Keratinocyte (primary cell): Measurements from ENCODE around the gene WDR82. TPM values are rescaled to one million over a fixed set of nuclear protein-coding genes. Genes with fewer than 3 reads are reported as not detected.
A peak's percentile ranks its signal among the peaks of the same experiment; 100 is the strongest.

ENCODE experiments used
- DNase-seq: peaks from one replicate; pipeline ENCODE4 v3.0.0-alpha.2; 2011; ENCODE audit warnings: low read depth, missing footprints, low spot score
- FAIRE-seq: peaks from 2 replicates; lab custom pipeline; 2011; peaks lifted over from hg19 to GRCh38; lab: Jason Lieb, UNC
- H2AFZ ChIP-seq: 2 replicates; pipeline ENCODE4 v1.6.0; 2012; ENCODE audit warnings: low read length, control low read depth, inconsistent platforms; ENCODE audit not compliant: control insufficient read depth
- H3K27ac ChIP-seq: 2 replicates; pipeline ENCODE4 v1.5.1; 2011; ENCODE audit warnings: low read length; ENCODE audit not compliant: control insufficient read depth, insufficient read depth
- H3K27me3 ChIP-seq: 3 replicates; pipeline ENCODE4 v1.6.0; 2011; ENCODE audit warnings: low read length; ENCODE audit not compliant: control insufficient read depth, insufficient read depth; ENCODE audit errors: extremely low read depth
- H3K36me3 ChIP-seq, 2 experiments: 2 replicates in 1 of 2; 3 replicates in 1 of 2; pipeline ENCODE4 v1.5.1; 2011; ENCODE audit warnings: low read length in 2 of 2, mild to moderate bottlenecking in 1 of 2; ENCODE audit not compliant: control insufficient read depth in 2 of 2, insufficient read depth in 2 of 2; ENCODE audit errors: extremely low read depth in 1 of 2
- H3K4me1 ChIP-seq: 3 replicates; pipeline ENCODE4 v1.5.1; 2011; ENCODE audit warnings: low read length; ENCODE audit not compliant: control insufficient read depth, insufficient read depth; ENCODE audit errors: extremely low read depth
- H3K4me2 ChIP-seq: 3 replicates; pipeline ENCODE4 v1.6.0; 2011; ENCODE audit warnings: low read depth, low read length; ENCODE audit not compliant: control insufficient read depth, insufficient read depth; ENCODE audit errors: extremely low read depth
- H3K4me3 ChIP-seq, 3 experiments: fragments of 200-600 bp in 1 of 3; sonication (generic) in 1 of 3; 2 replicates in 2 of 3; 3 replicates in 1 of 3; pipeline ENCODE4 v1.5.1; 2011 to 2016; ENCODE audit warnings: low read length in 3 of 3, mild to moderate bottlenecking in 3 of 3, control low read depth in 2 of 3, inconsistent platforms in 1 of 3, low read depth in 1 of 3, mixed read lengths in 1 of 3, mixed run types in 1 of 3, moderate library complexity in 1 of 3; ENCODE audit not compliant: control insufficient read depth in 2 of 3, insufficient read depth in 2 of 3; ENCODE audit errors: extremely low read depth in 1 of 3
- H3K79me2 ChIP-seq: 2 replicates; pipeline ENCODE4 v1.6.0; 2012; ENCODE audit warnings: low read length; ENCODE audit not compliant: control insufficient read depth, insufficient read depth
- H3K9ac ChIP-seq: 3 replicates; pipeline ENCODE4 v1.6.0; 2011; ENCODE audit warnings: low read length; ENCODE audit not compliant: control insufficient read depth, insufficient read depth; ENCODE audit errors: extremely low read depth
- H3K9me1 ChIP-seq: 3 replicates; pipeline ENCODE4 v1.6.0; 2011; ENCODE audit warnings: low read length; ENCODE audit not compliant: control insufficient read depth, insufficient read depth; ENCODE audit errors: extremely low read depth
- H3K9me3 ChIP-seq: 2 replicates; pipeline ENCODE4 v1.5.1; 2012; ENCODE audit warnings: low read depth, low read length; ENCODE audit not compliant: control insufficient read depth
- H4K20me1 ChIP-seq: 3 replicates; pipeline ENCODE4 v1.6.0; 2011; ENCODE audit warnings: low read length; ENCODE audit not compliant: control insufficient read depth, insufficient read depth; ENCODE audit errors: extremely low read depth
- CTCF ChIP-seq, 3 experiments: IDR thresholded peaks in 1 of 3; conservative IDR thresholded peaks in 1 of 3; optimal IDR thresholded peaks in 1 of 3; 2 replicates in 2 of 3; 3 replicates in 1 of 3; pipeline versions ENCODE3 to v1.5.1; 2011; ENCODE audit warnings: low read length in 3 of 3, mild to moderate bottlenecking in 3 of 3, moderate library complexity in 2 of 3, control low read depth in 1 of 3, inconsistent platforms in 1 of 3; ENCODE audit not compliant: insufficient read depth in 2 of 3; ENCODE audit errors: extremely low read depth in 1 of 3
- EZH2 ChIP-seq: IDR thresholded peaks from one replicate; pipeline ENCODE4 v1.6.1; 2012; ENCODE audit warnings: inconsistent platforms, mild to moderate bottlenecking, low read length, moderate library complexity
- dilution Hi-C: fragments of 300-500 bp; cut with MboI; formaldehyde crosslinking; loops from one replicate; pipeline ENCODE4 v1.7.0; 2020; ENCODE audit warnings: low sequenced_read_pairs; ENCODE audit not compliant: extremely low pct_ligation_motif_present
- polyA plus RNA-seq, 5 experiments: library from polyadenylated mRNA; depleted of rRNA in 3 of 5; stranded (reverse) in 3 of 5; stranded (forward) in 1 of 5; unstranded in 1 of 5; fragments of >200 nt; gene quantifications; 1 replicate in 1 of 5; 2 replicates in 3 of 5; 3 replicates in 1 of 5; pipeline versions ENCODE4 v1.2.1 to v1.2.3, GENCODE V29; 2011 to 2012; ENCODE audit warnings: missing spikeins in 2 of 5, low read depth in 1 of 5, low replicate concordance in 1 of 5

WDR82 gene
- polyA plus RNA-seq, 1 donor (not counting 4 experiments of a cell fraction or from before 2014, with no cell fraction given): 75.1 TPM

- dilution Hi-C loops: no loop called here
- H3K79me2 ChIP-seq: no peaks in the 10 kb centered on the region
- H3K27ac ChIP-seq: no peak within 1 kb of the TSS
- FAIRE-seq (no peak), DNase-seq (no peak)
- no peaks in the 10 kb centered on the region for H3K9me1 ChIP-seq
- peaks cover 32% of the 10 kb centered on the region for H3K4me1 ChIP-seq
- peak within 1 kb of the TSS; percentile 13 to 58 (median 54) for H3K4me3 ChIP-seq
- no peaks in the 10 kb centered on the region for H3K9me3 ChIP-seq
- H3K4me2 ChIP-seq: peak within 1 kb of the TSS; percentile 69
- peak within 1 kb of the TSS; percentile 70 for H3K9ac ChIP-seq
- no peaks in the 10 kb centered on the region for H4K20me1 ChIP-seq
- peaks cover 11 to 14% of the 10 kb centered on the region in 2 experiments for H3K36me3 ChIP-seq
- H2AFZ ChIP-seq: peak within 1 kb of the TSS; percentile 48
- TF ChIP-seq CTCF (optimal IDR thresholded peaks at IDR 0.05 in 1 of 3, IDR thresholded peaks at IDR 0.05 in 1 of 3, conservative IDR thresholded peaks at IDR 0.05 in 1 of 3; ENCODE audit: extremely low read depth in 1 of 3, insufficient read depth in 2 of 3, low read length in 3 of 3): no peak
- no peak for TF ChIP-seq EZH2
- no peaks in the 10 kb centered on the region for H3K27me3 ChIP-seq
These were observed 32.9 kb downstream of the WDR82 start, which contains the start of gene PPM1M for GRCh38 chr3:52245322-52246263. PPM1M (plus strand) TSS chr3:52245759; CDS start chr3:52245825, 66 bp downstream.

GRCh38 chr3:52243791-52244628, 34.4 kb downstream of the WDR82 start:
- peak overlapping the region in 1 of 3 experiments; percentile 17 for H3K4me3 ChIP-seq
- no peaks in the 10 kb centered on the region for H3K9me3 ChIP-seq
- DNase-seq (peak; percentile 66), FAIRE-seq (peak; percentile 75)
- H3K79me2 ChIP-seq: peaks cover 8% of the 10 kb centered on the region
- H3K4me1 ChIP-seq: peaks cover 42% of the 10 kb centered on the region
- H3K27me3 ChIP-seq: no peaks in the 10 kb centered on the region
- dilution Hi-C loops: no loop called here
- H3K27ac ChIP-seq: peak overlapping the region; percentile 59
- peak overlapping the region; percentile 58 for H2AFZ ChIP-seq
- H4K20me1 ChIP-seq: no peaks in the 10 kb centered on the region
- H3K36me3 ChIP-seq: peaks cover 0 to under 1% of the 10 kb centered on the region in 2 experiments
- peak overlapping the region; percentile 69 for H3K4me2 ChIP-seq
- H3K9ac ChIP-seq: no peak overlapping the region
- H3K9me1 ChIP-seq: no peaks in the 10 kb centered on the region
- no peak for TF ChIP-seq EZH2
- no peak for TF ChIP-seq CTCF (optimal IDR thresholded peaks at IDR 0.05 in 1 of 3, IDR thresholded peaks at IDR 0.05 in 1 of 3, conservative IDR thresholded peaks at IDR 0.05 in 1 of 3; ENCODE audit: extremely low read depth in 1 of 3, insufficient read depth in 2 of 3, low read length in 3 of 3)
